ENCODE results near the gene SOWAHC. TPM values are rescaled to one million over a fixed set of nuclear protein-coding genes. Genes with fewer than 3 reads are reported as not detected.

The SOWAHC gene
- total RNA-seq, 1 experiment from 2014 or later, result 18.6 TPM

GRCh38 chr2:109659396-109660045 lies 45.4 kb downstream of the SOWAHC start:
- no peak overlapping the region for H3K4me3 Mint-ChIP-seq
- no peaks in the 10 kb centered on the region; the same call in 1 of the 2 replicates for H3K27me3 Mint-ChIP-seq (ENCODE audit: low read depth)
- TF ChIP-seq ZBTB43 (CRISPR knock-in tag; IDR thresholded peaks at IDR 0.05), result no peak
- no peak for TF ChIP-seq SMAD4 (CRISPR knock-in tag; IDR thresholded peaks at IDR 0.05)
- no peak for TF ChIP-seq E2F1 (CRISPR knock-in tag; IDR thresholded peaks at IDR 0.05)
- TF ChIP-seq CREM (CRISPR knock-in tag; IDR thresholded peaks at IDR 0.05), result no peak
- TF ChIP-seq ZNF425 (CRISPR knock-in tag; conservative IDR thresholded peaks at IDR 0.05), result no peak
- TF ChIP-seq ZBTB21 (CRISPR knock-in tag; IDR thresholded peaks at IDR 0.05; ENCODE audit: borderline replicate concordance), result no peak
- TF ChIP-seq JAZF1 (CRISPR knock-in tag; IDR thresholded peaks at IDR 0.05), result no peak
- TF ChIP-seq EMX1 (CRISPR knock-in tag; IDR thresholded peaks at IDR 0.05), result no peak
- TF ChIP-seq ELF4 (CRISPR knock-in tag; IDR thresholded peaks at IDR 0.05; ENCODE audit: low read depth), result no peak
- TF ChIP-seq ZNF281 (CRISPR knock-in tag; IDR thresholded peaks at IDR 0.05), result no peak
- no peak for TF ChIP-seq TP53 (CRISPR knock-in tag; IDR thresholded peaks at IDR 0.05)
- no peak for TF ChIP-seq ERG (CRISPR knock-in tag; IDR thresholded peaks at IDR 0.05)
- no peak for TF ChIP-seq SP1 (CRISPR knock-in tag; conservative IDR thresholded peaks at IDR 0.05)
- POLR2A ChIA-PET, result no interaction called here
- CTCF ChIA-PET, result no interaction called here
- H3K9me3 Mint-ChIP-seq, result no peaks in the 10 kb centered on the region
- ATAC-seq, result no peak
- no peak overlapping the region for H3K27ac Mint-ChIP-seq
- no peaks in the 10 kb centered on the region for H3K36me3 Mint-ChIP-seq
- no peak for DNase-seq (ENCODE audit: low spot score)
- peaks cover 13% of the 10 kb centered on the region for H3K4me1 Mint-ChIP-seq

- no peaks in the 10 kb centered on the region for H3K27me3 Mint-ChIP-seq (ENCODE audit: low read depth)
- H3K4me3 Mint-ChIP-seq, result no peak overlapping the region
- POLR2A ChIA-PET, result no interaction called here
- CTCF ChIA-PET, result interaction anchor here (3.5 kb wide), 1 partner anchor 114 kb away, joined by 20 read pairs; no protein-coding TSS in a partner anchor
- no peaks in the 10 kb centered on the region for H3K36me3 Mint-ChIP-seq
- no peak overlapping the region for H3K27ac Mint-ChIP-seq
- H3K4me1 Mint-ChIP-seq, result peaks cover 13% of the 10 kb centered on the region
- no peaks in the 10 kb centered on the region for H3K9me3 Mint-ChIP-seq
- no peak for DNase-seq (ENCODE audit: low spot score)
- ATAC-seq, result no peak; the same call in 1 of the 2 replicates
- TF ChIP-seq ZNF263 (CRISPR knock-in tag; IDR thresholded peaks at IDR 0.05; ENCODE audit: low read depth), result no peak
- TF ChIP-seq NFYB (CRISPR knock-in tag; conservative IDR thresholded peaks at IDR 0.05; ENCODE audit: low read depth), result no peak
- no peak for TF ChIP-seq HMGA2 (CRISPR knock-in tag; IDR thresholded peaks at IDR 0.05)
- no peak for TF ChIP-seq OVOL2 (CRISPR knock-in tag; IDR thresholded peaks at IDR 0.05; ENCODE audit: borderline replicate concordance)
- no peak for TF ChIP-seq MXD4 (CRISPR knock-in tag; IDR thresholded peaks at IDR 0.05; ENCODE audit: borderline replicate concordance)
- no peak for TF ChIP-seq SOX15 (CRISPR knock-in tag; IDR thresholded peaks at IDR 0.05)
- TF ChIP-seq ZNF532 (CRISPR knock-in tag; IDR thresholded peaks at IDR 0.05; ENCODE audit: borderline replicate concordance), result no peak
- no peak for TF ChIP-seq ATF1 (CRISPR knock-in tag; IDR thresholded peaks at IDR 0.05)
Observed at GRCh38 chr2:109660046-109660860, 46.1 kb downstream of the SOWAHC start.

All from WTC11 (cell line).